Right lobe of liver (tissue), 4 donors: ENCODE measurements around the gene BIN2.
"Not testable (repeated sequence)": the region's sequence is repeated elsewhere in the genome, so short reads cannot be mapped to it uniquely, and the experiment has no call there.

Experiments
- CTCF ChIP-seq, 4 donors: fragments of 200-600 bp in 3 of 4; fragments of 450-650 bp in 1 of 4; IDR thresholded peaks; one replicate each; pipeline versions ENCODE4 v1.5.1 to v1.8.0; 2016 to 2022; ENCODE audit warnings: antibody characterized with exemption in 4 of 4, mild to moderate bottlenecking in 2 of 4
- POLR2A ChIP-seq: fragments of 450-650 bp; IDR thresholded peaks from one replicate; pipeline ENCODE4 v1.6.1; 2017; ENCODE audit warnings: antibody characterized with exemption, mild to moderate bottlenecking
- donor health status: DM: no; HTN: no; CAD: no.
- donor health status: DM: no; HTN: no; CAD: no.
- donor health status: DM: no; HTN: yes; CAD: no.

- not testable (repeated sequence) for TF ChIP-seq CTCF (IDR thresholded peaks at IDR 0.05); POLR2A
These were observed 13.4 kb upstream of the BIN2 start for GRCh38 chr12:51337336-51337735.
